Mucosa of descending colon (tissue), 3 donors: ENCODE measurements around the gene HNRNPL. TPM values are rescaled to one million over a fixed set of nuclear protein-coding genes. Genes with fewer than 3 reads are reported as not detected.
"Not testable (repeated sequence)": the region's sequence is repeated elsewhere in the genome, so short reads cannot be mapped to it uniquely, and the experiment has no call there.

ENCODE experiments used
- ATAC-seq: fragments of 200-7000 bp; cut with Tn5 transposase; one replicate; pipeline ENCODE4 v1.9.1; 2020; ENCODE audit warnings: mild to moderate bottlenecking, moderate library complexity
- DNase-seq, 3 donors: peaks; one replicate each; pipeline ENCODE4 v3.0.0-alpha.2; 2020
- H3K36me3 ChIP-seq: fragments of 200-600 bp; one replicate; pipeline ENCODE4 v1.8.0; 2021; ENCODE audit warnings: low read depth, mild to moderate bottlenecking
- H3K4me1 ChIP-seq: fragments of 200-600 bp; one replicate; pipeline ENCODE4 v1.8.0; 2021; ENCODE audit warnings: low read depth, mild to moderate bottlenecking
- H3K4me3 ChIP-seq: fragments of 200-600 bp; one replicate; pipeline ENCODE4 v1.8.0; 2021; ENCODE audit warnings: mild to moderate bottlenecking
- H3K9me3 ChIP-seq: fragments of 200-600 bp; one replicate; pipeline ENCODE4 v1.8.0; 2021; ENCODE audit warnings: mild to moderate bottlenecking
- intact Hi-C, 2 donors: fragments of 100-400 bp; cut with DNase I in 1 of 2; cut with micrococcal nuclease in 1 of 2; formaldehyde crosslinking; loops; one replicate each; pipeline versions ENCODE4 v1.11.0 to v1.11.1; 2022; cut with DNase I, micrococcal nuclease
- total RNA-seq, 3 donors: library from RNA; stranded (reverse); fragmentation: NEBNext Ultra II Directional in 2 of 3; extraction: Animal tissue kit (Norgen Biotek cat#: 25700) in 2 of 3; gene quantifications; one replicate each; pipeline versions ENCODE4 v1.2.1 to v1.2.4, GENCODE V29; 2021 to 2023
- TF ChIP-seq, protein P1 (sequence below): fragments of 200-600 bp; IDR thresholded peaks from one replicate; pipeline ENCODE4 v1.8.0; 2022; ENCODE audit warnings: antibody characterized with exemption, mild to moderate bottlenecking
- donor health status: DM: no; HTN: no; CAD: no; lungs with moderate emphysema.
- donor health status: DM: no; HTN: no; CAD: no.
- donor health status: DM: no; HTN: yes; CAD: no.

Gene HNRNPL
- total RNA-seq, 3 donors from 2014 or later, result 267 to 317 (median 292) TPM

- no peak for ATAC-seq
These were observed 17.5 kb upstream of the HNRNPL start for GRCh38 chr19:38867171-38867780.

GRCh38 chr19:38862321-38863059 lies 12.7 kb upstream of the HNRNPL start:
- no peaks in the 10 kb centered on the region for H3K36me3 ChIP-seq
- H3K4me1 ChIP-seq, result peaks cover 31% of the 10 kb centered on the region
- TF ChIP-seq, protein P1, sequence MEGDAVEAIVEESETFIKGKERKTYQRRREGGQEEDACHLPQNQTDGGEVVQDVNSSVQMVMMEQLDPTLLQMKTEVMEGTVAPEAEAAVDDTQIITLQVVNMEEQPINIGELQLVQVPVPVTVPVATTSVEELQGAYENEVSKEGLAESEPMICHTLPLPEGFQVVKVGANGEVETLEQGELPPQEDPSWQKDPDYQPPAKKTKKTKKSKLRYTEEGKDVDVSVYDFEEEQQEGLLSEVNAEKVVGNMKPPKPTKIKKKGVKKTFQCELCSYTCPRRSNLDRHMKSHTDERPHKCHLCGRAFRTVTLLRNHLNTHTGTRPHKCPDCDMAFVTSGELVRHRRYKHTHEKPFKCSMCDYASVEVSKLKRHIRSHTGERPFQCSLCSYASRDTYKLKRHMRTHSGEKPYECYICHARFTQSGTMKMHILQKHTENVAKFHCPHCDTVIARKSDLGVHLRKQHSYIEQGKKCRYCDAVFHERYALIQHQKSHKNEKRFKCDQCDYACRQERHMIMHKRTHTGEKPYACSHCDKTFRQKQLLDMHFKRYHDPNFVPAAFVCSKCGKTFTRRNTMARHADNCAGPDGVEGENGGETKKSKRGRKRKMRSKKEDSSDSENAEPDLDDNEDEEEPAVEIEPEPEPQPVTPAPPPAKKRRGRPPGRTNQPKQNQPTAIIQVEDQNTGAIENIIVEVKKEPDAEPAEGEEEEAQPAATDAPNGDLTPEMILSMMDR, result no peak
- no peak overlapping the region for H3K4me3 ChIP-seq
- no peaks in the 10 kb centered on the region for H3K9me3 ChIP-seq
- ATAC-seq, result peak; percentile 69
- DNase-seq, result peak in 1 of 3 donors; percentile 48
- intact Hi-C loops, result no loop called here

More at GRCh38 chr19:38867171-38867780, 17.5 kb upstream of the HNRNPL start:
- intact Hi-C loops, result no loop called here
- peaks cover 24% of the 10 kb centered on the region for H3K4me1 ChIP-seq
- DNase-seq, result no peak
- no peaks in the 10 kb centered on the region for H3K36me3 ChIP-seq
- H3K4me3 ChIP-seq, result no peak overlapping the region
- no peaks in the 10 kb centered on the region for H3K9me3 ChIP-seq
- TF ChIP-seq, protein P1, result no peak

DNA sequence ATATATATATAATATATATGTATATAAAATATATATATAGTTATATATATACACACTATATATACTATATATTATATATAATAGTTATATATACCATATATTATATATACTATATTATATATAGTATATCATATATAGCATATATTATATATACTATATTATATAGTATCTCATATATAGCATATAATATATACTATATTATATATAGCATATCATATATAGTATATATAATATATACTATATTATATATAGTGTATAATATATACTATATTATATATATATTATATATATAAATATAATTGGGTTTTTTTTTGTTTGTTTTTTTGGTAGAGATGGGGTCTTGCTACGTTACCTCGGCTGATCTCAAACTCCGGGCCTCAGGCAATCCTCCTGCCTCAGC lies 11.6 kb upstream of the HNRNPL start:
- H3K4me3 ChIP-seq, result no peak overlapping the region
- peaks cover 31% of the 10 kb centered on the region for H3K4me1 ChIP-seq
- TF ChIP-seq, protein P1, result no peak
- ATAC-seq, result no peak
- intact Hi-C loops, result no loop called here
- DNase-seq, result no peak
- H3K9me3 ChIP-seq, result no peaks in the 10 kb centered on the region
- H3K36me3 ChIP-seq, result no peaks in the 10 kb centered on the region

GRCh38 chr19:38859631-38860204 lies 9.9 kb upstream of the HNRNPL start:
- H3K4me3 ChIP-seq, ATAC-seq, H3K9me3 ChIP-seq, intact Hi-C loops, H3K36me3 ChIP-seq: not testable (repeated sequence)
- H3K4me1 ChIP-seq, result peaks cover 25% of the 10 kb centered on the region
- DNase-seq, result peak in 2 of 3 donors; percentile 44 to 49

- ATAC-seq (no peak), DNase-seq (no peak)
- intact Hi-C loops, result no loop called here
- no peaks in the 10 kb centered on the region for H3K9me3 ChIP-seq
- H3K4me3 ChIP-seq, result no peak overlapping the region
- no peaks in the 10 kb centered on the region for H3K36me3 ChIP-seq
- peaks cover 13% of the 10 kb centered on the region for H3K4me1 ChIP-seq
- TF ChIP-seq, protein P1, result no peak
These were observed 7.0 kb upstream of the HNRNPL start for GRCh38 chr19:38856813-38857212.

DNA sequence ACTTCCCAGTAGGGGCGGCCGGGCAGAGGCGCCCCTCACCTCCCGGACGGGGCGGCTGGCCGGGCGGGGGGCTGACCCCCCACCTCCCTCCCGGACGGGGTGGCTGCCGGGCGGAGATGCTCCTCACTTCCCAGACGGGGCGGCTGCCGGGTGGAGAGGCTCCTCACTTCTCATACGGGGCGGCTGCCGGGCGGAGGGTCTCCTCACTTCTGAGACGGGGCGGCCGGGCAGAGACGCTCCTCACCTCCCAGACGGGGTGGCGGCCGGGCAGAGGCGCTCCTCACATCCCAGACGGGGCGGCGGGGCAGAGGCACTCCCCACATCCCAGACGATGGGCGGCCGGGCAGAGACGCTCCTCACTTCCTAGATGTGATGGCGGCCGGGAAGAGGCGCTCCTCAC lies 6.0 kb upstream of the HNRNPL start:
- intact Hi-C loops, H3K36me3 ChIP-seq: not testable (repeated sequence)

GRCh38 chr19:38854961-38855360 lies 5.2 kb upstream of the HNRNPL start:
- H3K4me1 ChIP-seq, intact Hi-C loops, H3K4me3 ChIP-seq, H3K9me3 ChIP-seq, ATAC-seq, DNase-seq, H3K36me3 ChIP-seq: not testable (repeated sequence)

More for the DNA sequence above, 6.0 kb upstream of the HNRNPL start:
- peaks cover 12% of the 10 kb centered on the region for H3K4me1 ChIP-seq
- H3K4me3 ChIP-seq, H3K9me3 ChIP-seq, DNase-seq, ATAC-seq: not testable (repeated sequence)
